B cell (primary cell): ENCODE measurements around the gene MT1G.

Experiments
- CTCF ChIP-seq: fragments of 200-600 bp; IDR thresholded peaks from one replicate; pipeline ENCODE4 v1.8.0; 2022; ENCODE audit warnings: antibody characterized with exemption, mild to moderate bottlenecking
- EZH2 ChIP-seq: IDR thresholded peaks from 2 replicates; pipeline ENCODE4 v1.6.1; 2012; ENCODE audit warnings: borderline replicate concordance, low read depth, mild to moderate bottlenecking, moderate library complexity, low read length; ENCODE audit not compliant: insufficient read depth, poor library complexity, severe bottlenecking

GRCh38 chr16:56686758-56687157, 18.9 kb upstream of the MT1G start:
- no peak for TF ChIP-seq CTCF
- no peak for TF ChIP-seq EZH2
